ENCODE measurements around the gene CACNA1E.

The CACNA1E gene

GRCh38 chr1:181479137-181479745 is 4.1 kb upstream of the CACNA1E start:
- ChIA-PET POLR2A (ENCODE audit: low non-redundant PET) (no interaction called here), CTCF (interaction anchor here (0.5 to 2.2 kb wide), 19 partner anchors 13 to 1176 kb away, joined by 3 to 17 read pairs (median 4); no protein-coding TSS in a partner anchor)
- peak; percentile 66 for TF ChIP-seq CTCF (conservative IDR thresholded peaks at IDR 0.05; ENCODE audit: low read depth)
- peak; percentile 73 for DNase-seq (ENCODE audit: low spot score)
- no peak overlapping the region for H3K27ac ChIP-seq

GRCh38 chr1:181482001-181482430 is 1.3 kb upstream of the CACNA1E start:
- TF ChIP-seq CTCF (conservative IDR thresholded peaks at IDR 0.05; ENCODE audit: low read depth), result no peak
- H3K27ac ChIP-seq, result no peak overlapping the region
- DNase-seq (ENCODE audit: low spot score), result no peak
- POLR2A ChIA-PET (ENCODE audit: low non-redundant PET), result no interaction called here
- CTCF ChIA-PET, result interaction anchor here (0.6 to 1.7 kb wide), 4 partner anchors 193 to 455 kb away, joined by 3 to 4 read pairs (median 3); no protein-coding TSS in a partner anchor

GRCh38 chr1:181482521-181483284 is 614 bp upstream of the CACNA1E start:
- H3K27ac ChIP-seq, result no peak overlapping the region
- DNase-seq (ENCODE audit: low spot score), result peak; percentile 48
- ChIA-PET CTCF (interaction anchor here (1.2 to 1.7 kb wide), 2 partner anchors 194 to 454 kb away, joined by 3 to 4 read pairs; no protein-coding TSS in a partner anchor), POLR2A (ENCODE audit: low non-redundant PET) (no interaction called here)
- TF ChIP-seq CTCF (conservative IDR thresholded peaks at IDR 0.05; ENCODE audit: low read depth), result no peak

GRCh38 chr1:181484821-181485220 is 1.5 kb downstream of the CACNA1E start:
- POLR2A ChIA-PET (ENCODE audit: low non-redundant PET), result no interaction called here
- CTCF ChIA-PET, result interaction anchor here (1.0 kb wide), 1 partner anchor 452 kb away, joined by 5 read pairs; no protein-coding TSS in a partner anchor
- H3K27ac ChIP-seq, result no peak overlapping the region
- DNase-seq (ENCODE audit: low spot score), result no peak
- TF ChIP-seq CTCF (conservative IDR thresholded peaks at IDR 0.05; ENCODE audit: low read depth), result no peak

GRCh38 chr1:181485287-181486097 is 2.2 kb downstream of the CACNA1E start:
- TF ChIP-seq CTCF (conservative IDR thresholded peaks at IDR 0.05; ENCODE audit: low read depth), result no peak
- no peak overlapping the region for H3K27ac ChIP-seq
- DNase-seq (ENCODE audit: low spot score), result peak; percentile 38
- CTCF ChIA-PET, result interaction anchor here (0.6 kb wide), 1 partner anchor 570 kb away, joined by 3 read pairs; no protein-coding TSS in a partner anchor
- POLR2A ChIA-PET (ENCODE audit: low non-redundant PET), result no interaction called here

- TF ChIP-seq CTCF (conservative IDR thresholded peaks at IDR 0.05; ENCODE audit: low read depth), result no peak
- ChIA-PET CTCF (interaction anchor here (0.6 to 1.0 kb wide), 2 partner anchors 451 to 569 kb away, joined by 3 to 12 read pairs; no protein-coding TSS in a partner anchor), POLR2A (ENCODE audit: low non-redundant PET) (no interaction called here)
- no peak overlapping the region for H3K27ac ChIP-seq
- no peak for DNase-seq (ENCODE audit: low spot score)
These were observed 2.7 kb downstream of the CACNA1E start for GRCh38 chr1:181486098-181486420.
